Middle frontal gyrus (tissue), 1 donor: ENCODE measurements around the gene RIT2.

Experiments
- DNase-seq: peaks from one replicate; pipeline ENCODE4 v3.0.0-alpha.2; 2015; ENCODE audit warnings: low spot score; ENCODE audit errors: extremely low spot score

RIT2 gene

DNA sequence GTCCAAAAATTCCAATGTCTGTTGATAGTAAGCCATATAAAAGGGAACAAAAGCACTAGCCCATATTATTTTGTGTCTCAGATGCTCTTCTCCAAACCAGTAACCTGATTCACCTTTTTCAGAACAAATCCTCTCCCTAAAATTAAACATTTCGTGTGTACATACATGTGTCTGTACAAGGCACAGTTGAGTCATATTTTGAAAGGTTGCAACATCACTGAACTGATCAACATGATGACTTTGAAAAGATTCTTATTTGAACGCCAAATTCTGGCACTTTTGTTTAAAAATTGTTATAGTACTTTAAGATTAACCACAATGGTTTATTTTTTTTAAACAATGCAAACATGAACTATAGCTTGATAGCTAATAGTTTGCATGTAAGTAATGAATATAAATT lies 102.5 kb downstream of the RIT2 start:
- no peak for DNase-seq

DNA sequence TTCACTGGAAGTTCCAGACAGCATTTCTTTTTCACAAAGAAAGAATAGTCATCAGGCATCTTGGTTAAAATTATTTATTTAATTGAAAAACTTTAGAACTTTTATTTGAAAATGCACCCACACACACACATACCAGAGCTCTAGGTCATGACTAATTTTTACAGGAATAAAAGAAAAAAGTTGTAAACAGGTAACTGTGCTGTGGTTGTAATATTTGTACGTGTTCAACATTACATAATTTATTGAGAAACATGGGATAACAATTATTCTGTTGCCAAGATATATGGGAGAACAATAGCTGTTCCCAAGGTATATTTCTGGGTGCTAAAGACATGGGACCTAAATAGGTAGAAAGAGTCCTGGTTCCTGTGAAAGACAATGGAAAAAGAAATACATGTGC lies 104.9 kb downstream of the RIT2 start:
- DNase-seq: no peak

DNA sequence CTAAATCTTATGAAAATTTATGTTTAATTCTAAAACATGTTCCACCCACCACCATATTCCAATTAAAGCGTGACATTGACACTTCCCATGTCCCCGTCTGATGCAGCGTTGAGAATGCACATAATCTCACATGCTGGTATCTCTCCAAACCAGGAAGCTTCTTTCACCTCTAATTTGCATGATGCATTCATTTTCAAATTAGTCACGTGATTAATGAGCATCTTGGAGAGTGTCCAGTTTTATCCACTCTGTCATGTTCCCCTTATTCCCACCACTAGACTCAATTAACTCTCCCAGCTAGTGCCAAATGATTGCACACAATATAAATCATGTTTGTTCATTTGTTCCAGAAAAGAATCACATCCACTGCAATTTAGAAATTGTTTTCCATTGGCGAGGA lies 105.8 kb downstream of the RIT2 start:
- DNase-seq: no peak

DNA sequence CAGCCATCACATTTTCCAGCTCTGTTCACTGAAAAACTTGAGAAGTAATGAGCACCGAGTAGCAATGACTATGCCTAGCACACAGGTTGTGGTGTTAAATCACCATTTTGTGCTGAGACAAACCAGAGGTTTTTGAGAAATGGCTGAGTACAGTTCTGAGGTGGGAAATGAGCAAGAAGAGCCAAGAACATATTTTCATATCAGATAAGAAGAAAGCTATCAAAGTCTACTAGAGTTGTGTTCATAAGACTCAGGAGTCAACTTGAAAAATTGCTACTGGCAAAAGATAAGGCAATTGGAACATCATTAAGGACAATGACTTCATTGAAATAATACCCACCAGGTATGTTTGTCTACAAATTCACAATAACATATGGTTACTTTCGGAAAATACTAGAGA lies 108.1 kb downstream of the RIT2 start:
- DNase-seq: no peak

DNA sequence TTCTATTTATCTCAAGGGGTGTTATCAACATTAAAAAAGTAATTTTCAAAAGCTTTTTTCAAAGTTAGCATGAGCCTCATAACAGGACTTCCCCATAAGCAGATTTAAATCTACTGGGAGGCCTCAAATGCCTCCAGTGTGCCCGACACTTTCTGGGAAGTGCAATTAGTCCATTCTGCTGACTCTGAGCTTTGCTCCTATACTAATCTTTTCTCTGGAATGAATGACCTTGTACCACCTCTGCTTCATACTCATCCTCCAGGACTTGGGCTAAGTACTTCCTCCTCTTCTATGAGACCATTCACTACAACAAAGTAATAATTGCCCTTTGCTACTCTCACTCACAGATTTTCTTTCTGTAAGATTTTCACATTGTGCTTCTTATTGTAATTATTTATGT lies 111.1 kb downstream of the RIT2 start:
- no peak for DNase-seq

DNA sequence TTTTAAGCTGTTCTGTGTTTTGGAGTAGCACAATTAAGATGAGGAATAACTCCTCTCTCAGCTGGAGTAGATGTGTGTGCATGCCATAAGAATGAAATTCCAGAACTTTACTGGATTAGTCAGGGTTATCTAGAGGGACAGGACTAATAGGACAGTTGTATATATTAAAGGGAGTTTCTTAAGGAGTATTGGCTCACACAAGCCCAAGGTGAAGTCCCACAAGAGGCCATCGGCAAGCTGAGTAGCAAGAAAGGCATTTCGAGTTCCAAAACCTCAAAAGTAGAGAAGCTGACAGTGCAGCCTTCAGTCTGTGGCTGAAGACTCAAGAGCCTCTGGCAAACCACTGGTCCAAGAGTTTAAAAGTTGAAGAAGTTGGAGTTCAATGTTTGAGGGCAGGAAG lies 113.7 kb downstream of the RIT2 start:
- no peak for DNase-seq

DNA sequence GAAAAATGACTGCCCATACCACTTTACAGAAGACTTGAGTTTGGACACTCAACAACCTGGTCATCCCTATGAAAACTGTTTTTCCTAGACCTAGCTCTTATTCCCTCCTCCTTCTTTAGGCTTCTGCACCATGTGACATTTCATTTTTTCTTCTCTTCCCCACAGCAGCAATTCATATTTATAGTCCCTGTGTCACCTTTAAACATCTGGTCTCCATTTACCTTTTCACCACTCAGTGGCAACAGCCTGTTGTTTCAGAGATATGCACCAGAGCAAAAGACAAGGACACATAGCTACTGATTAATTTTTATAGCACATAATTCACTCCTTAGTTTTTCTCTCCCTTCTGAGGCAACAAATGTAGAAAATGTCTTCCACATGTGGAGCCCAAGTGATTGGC lies 118.7 kb downstream of the RIT2 start:
- DNase-seq: no peak

DNA sequence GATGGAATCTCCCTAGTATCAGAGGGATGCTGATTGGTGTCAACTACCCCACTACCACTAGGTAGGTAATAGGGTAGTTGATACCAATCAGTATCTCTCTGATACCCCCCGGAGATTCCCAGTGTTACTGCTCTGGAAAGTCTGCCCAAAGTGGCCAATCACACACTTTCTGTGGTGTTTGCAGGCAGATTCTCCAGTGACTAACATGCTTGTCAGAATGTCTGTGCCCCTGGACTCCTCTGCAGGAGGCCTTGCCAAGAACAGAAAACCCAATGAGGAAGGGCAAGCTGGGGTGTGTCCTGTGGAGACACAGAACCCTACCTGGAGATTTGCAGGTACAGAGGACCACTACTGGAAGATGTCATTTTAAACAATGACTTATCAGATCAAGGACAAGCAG lies 135.1 kb downstream of the RIT2 start:
- DNase-seq: no peak

DNA sequence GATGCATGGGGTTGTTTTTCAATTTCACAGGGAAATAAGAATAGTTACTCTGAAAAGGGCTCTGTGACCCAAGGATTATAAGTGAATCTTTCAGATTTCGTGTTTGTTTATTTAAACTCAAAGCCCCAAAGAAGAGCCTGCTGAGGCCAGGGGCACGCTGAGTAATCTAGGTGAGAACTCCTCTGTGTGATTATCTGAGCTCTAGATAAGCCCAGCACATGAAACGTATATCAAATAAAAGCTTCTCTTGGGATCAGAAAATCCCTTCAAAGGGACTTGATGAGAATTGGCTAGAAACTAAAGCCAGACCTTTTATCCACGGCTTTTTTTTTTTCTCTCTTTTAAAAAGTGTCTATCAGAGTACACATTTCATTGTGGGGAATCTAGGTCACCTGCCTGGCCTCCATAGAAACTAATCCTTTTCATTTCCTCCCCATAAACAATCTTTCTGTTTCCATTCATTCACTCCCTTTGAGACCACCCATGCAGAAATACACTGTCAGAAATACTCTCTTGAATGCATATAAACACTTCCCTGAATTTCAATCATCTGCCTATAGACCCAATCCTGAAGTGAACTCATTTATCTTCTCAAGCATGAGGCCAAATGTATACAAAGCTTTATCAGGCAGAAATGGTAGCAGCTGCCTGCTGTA lies 137.4 kb downstream of the RIT2 start:
- no peak for DNase-seq

DNA sequence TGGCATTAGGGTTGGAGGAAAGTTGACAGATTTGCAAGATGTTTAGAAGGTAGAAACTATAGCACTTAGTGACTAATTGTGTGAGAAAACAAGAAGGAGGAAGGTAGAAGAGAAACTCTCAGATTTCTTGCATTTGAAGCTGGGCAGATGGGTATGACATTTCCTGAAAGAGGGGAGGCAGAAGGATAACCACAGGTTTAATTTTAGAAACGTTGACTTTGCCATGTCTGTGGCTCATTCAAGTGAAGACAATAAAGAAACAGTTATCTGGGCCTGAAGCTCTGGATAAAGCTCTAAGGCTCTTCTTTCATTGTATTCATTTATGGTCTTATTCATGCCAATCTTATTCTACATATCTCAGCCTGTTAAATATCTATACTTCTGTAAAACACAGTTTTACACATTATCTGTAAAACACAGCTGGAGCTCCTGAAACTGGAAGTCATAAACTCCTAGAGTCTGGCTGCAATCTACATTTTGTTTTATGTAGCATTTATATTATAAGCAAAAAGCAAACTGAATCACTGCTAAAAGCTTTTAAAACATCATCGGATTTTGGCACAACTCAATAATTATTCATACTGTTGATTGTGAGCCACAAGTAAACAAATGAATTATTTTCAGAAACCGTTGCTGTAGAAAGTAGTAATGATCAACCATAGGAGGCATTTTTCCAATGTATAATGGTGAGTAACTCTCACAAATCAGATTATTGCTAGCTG lies 138.5 kb downstream of the RIT2 start:
- peak; percentile 5 for DNase-seq

DNA sequence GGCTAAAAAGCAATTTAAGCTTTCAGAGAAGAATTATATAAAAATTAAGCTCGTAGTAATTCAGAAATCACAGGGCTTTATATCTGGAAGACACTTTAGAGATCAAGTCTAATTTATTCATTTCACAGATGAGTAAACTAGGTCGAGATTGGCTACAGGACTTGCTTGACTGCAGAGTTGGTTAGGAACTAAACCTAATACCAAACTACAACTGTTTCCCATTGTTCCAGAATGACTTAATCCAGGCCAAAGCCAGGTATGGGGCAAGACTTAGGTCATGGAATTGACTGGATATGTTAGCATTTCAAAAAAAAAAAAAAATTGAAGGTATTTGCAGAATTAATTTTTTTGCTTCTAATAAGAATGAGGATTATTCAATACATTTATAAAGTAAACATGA lies 146.1 kb downstream of the RIT2 start:
- no peak for DNase-seq

DNA sequence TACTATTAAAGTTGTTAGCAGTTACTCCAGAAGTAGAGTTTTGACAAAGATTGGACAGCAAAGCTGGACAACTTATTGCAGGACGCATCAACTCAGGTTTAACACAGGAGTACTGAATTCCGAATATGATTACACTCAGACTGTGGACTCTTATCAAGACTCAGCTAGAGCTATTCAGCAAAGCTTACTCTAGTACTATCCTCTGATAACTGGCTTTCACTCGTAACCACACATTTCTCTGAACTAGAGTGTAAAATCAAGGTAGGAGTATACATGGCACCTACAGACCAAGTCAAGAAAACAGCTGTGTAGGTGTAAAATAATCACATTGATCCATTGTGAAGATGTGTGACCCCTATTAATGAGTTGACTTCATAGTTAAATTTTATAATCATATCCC lies 154.2 kb downstream of the RIT2 start:
- no peak for DNase-seq

DNA sequence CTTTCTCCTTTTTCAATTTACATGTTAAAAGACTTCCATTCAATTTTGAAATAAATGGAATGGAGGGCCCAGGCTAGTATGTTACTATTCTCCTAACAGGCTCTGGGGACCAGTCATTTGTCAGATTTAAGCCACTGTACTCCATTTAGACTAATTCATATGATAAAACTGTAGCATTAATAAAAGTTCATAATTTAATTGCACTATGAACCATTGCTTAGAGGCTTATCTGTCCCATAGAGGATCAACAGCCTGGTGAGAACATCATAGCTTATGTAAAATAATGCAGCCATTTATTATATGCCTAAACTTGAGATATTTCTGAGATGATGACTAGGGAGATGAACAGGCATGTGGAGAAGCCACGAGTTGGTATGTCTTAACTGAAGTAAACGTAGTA lies 156.0 kb downstream of the RIT2 start:
- DNase-seq: no peak

DNA sequence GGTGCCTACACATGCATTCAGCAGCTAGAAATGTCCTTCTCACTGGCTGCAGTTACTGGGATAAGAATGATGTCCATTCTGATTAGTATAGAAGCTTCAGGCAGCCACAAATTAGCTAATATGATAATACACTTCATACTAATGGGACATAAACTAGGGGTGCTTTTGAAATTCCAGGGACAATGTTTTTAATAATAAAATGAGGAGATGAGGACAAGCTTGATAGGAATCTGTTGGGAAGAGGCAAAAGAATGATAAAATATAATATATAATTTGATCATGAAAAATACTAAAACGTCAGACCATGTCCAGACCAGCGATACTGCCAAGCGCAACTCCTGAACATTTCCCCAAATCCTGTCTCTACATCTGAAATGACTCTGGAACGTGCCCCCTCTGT lies 157.1 kb downstream of the RIT2 start:
- DNase-seq: no peak

DNA sequence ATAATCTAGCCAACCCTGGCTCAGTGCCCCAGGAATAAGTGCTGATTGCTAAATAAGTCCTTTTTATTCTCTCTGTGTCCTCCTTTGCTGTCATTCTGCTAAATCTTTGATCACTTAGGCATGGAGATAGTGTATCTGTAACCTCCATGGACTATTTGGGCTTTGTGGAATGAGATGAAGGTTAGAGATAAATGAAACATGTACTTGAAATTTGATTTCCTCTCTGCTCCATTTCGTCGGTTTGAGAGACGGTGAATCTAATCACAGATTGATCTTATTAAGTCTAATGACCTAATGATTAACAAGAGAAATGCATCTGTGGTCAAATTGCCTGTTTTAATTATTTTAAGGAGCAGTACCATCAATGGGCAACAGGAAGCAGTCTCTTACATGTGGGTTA lies 159.2 kb downstream of the RIT2 start:
- no peak for DNase-seq

DNA sequence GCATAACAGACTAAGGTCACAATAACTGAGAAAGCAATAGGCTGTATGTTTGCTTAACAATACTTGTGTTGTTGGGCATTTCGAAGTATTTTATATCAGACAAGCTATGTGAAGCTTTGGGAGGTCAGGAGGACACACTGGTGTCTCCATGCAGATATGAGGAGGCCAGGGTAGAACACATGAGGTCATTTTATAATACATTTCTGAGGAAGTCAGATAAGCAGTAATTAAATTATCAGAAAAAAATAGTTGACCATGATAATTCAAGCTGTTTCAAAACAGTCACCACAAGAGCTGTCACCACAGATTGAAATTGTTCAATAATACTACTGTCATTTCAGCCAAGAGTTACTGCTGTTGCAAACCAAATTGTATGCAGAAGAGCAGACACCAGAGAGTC lies 160.6 kb downstream of the RIT2 start:
- DNase-seq: no peak

DNA sequence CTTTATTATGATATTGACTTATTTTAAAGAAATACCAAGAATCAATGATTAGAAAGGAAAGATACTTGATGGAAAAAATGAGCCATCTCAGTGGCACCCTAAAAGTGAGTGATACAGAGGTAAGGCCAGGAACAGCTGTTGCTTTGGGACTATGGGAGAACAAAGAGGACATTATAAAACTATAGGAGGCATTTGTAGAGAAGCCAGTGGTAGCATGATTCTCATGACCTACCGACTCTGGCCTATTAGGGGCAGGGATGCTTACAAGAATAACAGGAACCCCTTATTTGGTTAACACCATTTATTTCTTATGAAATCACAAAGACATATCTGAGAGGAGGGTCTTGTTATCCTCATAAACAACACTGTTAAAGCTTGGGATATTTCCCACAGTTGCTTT lies 162.2 kb downstream of the RIT2 start:
- no peak for DNase-seq

DNA sequence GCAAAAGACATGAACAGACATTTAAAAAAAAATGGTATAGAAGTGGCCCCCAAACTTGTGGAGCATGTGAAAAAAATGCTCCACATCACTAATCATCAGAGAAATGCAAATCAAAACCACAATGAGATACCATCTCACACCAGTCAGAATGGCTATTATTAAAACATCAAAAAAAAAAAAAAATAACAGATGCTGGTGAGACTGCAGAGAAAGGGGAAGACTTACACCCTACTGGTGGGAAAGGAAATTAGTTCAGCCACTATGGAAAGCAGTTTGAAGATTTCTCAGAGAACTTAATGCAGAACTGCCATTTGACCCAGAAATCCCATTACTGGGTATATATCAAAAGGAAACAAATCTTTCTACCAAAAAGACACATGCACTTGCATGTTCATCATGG lies 164.8 kb downstream of the RIT2 start:
- no peak for DNase-seq

DNA sequence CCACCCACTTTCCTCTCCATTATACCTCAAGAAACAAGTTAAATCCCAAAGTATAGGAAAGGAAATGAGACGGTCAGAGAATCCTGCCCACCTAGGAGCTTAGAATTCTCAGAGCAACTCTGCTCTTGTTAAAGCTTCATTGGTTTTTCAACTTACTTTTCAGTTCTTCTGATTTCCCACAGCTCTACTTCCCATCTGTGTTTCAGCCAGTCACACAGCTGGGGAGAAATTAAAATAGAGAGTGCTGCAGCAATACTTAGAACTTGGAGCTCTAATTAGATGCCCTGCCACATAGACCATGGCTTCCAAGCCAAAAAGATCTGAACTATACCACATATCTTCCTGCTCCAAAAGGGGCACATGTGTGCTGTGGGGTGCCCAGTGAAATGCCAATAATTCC lies 166.7 kb downstream of the RIT2 start:
- no peak for DNase-seq

DNA sequence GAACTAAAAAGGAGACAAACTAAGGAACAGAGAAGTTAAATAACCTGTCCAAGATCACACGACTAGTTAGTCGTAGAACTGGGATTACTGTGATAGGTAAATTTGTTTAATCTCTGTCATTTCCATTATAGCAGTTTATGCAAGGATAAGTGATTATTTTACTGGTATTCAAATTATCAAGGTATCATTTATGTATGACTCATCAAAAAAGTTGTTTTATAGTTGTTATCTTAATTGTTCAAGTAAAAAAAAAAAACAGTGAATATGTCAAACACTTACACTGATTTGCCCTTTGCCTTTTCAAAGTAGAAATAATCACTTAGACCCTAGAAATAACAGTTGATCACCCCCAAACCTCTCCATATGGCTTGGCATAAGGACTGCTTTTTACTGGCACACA lies 173.6 kb downstream of the RIT2 start:
- DNase-seq: no peak

DNA sequence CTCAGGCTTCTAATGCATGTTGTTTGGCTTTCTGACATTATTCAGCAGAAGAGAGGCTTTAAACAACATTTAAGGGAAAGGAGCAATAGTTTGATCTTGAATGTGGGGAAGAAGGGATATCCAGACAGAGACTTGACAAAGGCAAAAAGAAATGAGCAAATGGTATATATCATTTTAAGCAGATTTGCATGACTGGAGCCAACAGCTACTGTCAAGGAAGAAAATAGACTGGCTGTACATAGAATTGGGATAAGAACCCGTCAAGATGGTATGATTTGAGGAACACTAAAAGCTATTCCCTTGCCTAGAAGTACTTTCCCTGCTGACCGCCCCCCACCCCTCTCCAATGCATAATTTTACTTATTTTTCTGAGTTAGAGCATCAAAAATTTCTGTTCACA lies 174.5 kb downstream of the RIT2 start:
- DNase-seq: no peak

DNA sequence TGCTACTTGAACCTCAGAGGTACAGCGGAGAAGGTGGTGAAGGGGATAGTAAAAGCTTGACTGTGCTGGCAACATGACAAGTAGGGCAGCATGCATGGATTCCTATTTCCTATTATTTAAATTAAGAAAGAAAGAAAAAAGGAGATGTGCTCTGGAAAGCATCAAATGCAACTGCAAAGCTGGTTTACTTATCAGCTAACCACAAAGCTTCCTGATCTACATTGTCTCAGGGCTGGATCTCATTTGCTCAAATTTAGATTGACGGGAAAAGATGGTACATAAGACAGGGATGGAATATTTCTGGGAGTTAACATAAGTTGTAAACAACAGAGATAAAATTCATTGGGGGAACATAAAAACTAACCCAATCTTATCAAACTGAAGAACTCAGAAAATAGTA lies 178.0 kb downstream of the RIT2 start:
- DNase-seq: no peak

DNA sequence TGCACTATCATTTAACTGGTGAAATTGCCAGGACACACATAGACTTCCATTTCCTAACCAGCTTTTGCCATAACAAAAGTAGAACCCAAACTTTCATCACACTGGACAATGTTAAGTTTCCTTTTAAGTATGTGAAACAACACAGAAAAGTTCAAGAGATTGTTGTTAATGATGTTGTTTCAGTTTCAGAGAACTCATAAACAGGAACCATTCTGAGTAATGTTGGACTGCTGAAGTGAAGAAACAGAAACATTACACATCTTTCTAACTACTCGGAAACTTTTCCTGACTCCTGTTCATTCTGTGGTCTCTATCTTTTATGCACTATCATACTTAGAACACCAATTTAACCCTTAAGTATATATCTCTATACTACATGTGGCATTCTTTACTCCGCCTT lies 179.2 kb downstream of the RIT2 start:
- no peak for DNase-seq

DNA sequence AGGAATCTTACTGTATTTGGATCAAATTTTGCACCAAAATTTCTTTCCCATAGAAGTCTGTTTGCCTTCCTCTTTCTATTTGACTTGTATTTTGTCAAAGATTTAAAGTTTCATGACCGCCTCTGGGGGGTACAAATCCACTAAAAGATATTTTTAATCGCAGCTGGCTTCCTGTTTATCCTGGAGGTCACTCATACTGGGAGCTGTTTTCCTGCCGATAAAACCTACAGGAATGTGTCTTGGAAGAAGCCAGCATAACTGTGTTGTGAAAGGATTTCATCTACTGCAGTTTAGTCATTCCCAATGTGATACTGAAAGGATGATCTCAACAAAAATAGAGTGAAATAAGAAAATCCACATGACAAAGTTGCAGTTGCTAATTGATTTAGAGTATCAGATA lies 184.0 kb downstream of the RIT2 start:
- no peak for DNase-seq
